HuH-7.5 (cell line): ENCODE measurements around the gene CEACAM5.
A peak's percentile ranks its signal among the peaks of the same experiment; 100 is the strongest.
"Not testable (repeated sequence)": the region's sequence is repeated elsewhere in the genome, so short reads cannot be mapped to it uniquely, and the experiment has no call there.

ENCODE experiments used
- DNase-seq: peaks from one replicate; pipeline ENCODE4 v3.0.0; 2011; ENCODE audit warnings: low spot score

CEACAM5 gene

GRCh38 chr19:41700381-41701195 lies 7.8 kb upstream of the CEACAM5 start:
- DNase-seq, result no peak

- no peak for DNase-seq
Observed at GRCh38 chr19:41701401-41702075, 6.9 kb upstream of the CEACAM5 start.

- no peak for DNase-seq
Observed at GRCh38 chr19:41702171-41702651, 6.2 kb upstream of the CEACAM5 start.

- no peak for DNase-seq
Observed at GRCh38 chr19:41703602-41704293, 4.7 kb upstream of the CEACAM5 start.

DNA sequence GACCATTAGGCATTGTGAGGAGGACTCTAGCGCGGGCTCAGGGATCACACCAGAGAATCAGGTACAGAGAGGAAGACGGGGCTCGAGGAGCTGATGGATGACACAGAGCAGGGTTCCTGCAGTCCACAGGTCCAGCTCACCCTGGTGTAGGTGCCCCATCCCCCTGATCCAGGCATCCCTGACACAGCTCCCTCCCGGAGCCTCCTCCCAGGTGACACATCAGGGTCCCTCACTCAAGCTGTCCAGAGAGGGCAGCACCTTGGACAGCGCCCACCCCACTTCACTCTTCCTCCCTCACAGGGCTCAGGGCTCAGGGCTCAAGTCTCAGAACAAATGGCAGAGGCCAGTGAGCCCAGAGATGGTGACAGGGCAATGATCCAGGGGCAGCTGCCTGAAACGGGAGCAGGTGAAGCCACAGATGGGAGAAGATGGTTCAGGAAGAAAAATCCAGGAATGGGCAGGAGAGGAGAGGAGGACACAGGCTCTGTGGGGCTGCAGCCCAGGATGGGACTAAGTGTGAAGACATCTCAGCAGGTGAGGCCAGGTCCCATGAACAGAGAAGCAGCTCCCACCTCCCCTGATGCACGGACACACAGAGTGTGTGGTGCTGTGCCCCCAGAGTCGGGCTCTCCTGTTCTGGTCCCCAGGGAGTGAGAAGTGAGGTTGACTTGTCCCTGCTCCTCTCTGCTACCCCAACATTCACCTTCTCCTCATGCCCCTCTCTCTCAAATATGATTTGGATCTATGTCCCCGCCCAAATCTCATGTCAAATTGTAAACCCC lies 2.8 kb upstream of the CEACAM5 start:
- DNase-seq, result peak; percentile 41

DNA sequence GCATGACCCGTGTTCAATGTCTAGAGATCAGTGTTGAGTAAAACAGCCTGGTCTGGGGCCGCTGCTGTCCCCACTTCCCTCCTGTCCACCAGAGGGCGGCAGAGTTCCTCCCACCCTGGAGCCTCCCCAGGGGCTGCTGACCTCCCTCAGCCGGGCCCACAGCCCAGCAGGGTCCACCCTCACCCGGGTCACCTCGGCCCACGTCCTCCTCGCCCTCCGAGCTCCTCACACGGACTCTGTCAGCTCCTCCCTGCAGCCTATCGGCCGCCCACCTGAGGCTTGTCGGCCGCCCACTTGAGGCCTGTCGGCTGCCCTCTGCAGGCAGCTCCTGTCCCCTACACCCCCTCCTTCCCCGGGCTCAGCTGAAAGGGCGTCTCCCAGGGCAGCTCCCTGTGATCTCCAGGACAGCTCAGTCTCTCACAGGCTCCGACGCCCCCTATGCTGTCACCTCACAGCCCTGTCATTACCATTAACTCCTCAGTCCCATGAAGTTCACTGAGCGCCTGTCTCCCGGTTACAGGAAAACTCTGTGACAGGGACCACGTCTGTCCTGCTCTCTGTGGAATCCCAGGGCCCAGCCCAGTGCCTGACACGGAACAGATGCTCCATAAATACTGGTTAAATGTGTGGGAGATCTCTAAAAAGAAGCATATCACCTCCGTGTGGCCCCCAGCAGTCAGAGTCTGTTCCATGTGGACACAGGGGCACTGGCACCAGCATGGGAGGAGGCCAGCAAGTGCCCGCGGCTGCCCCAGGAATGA lies 1.5 kb upstream of the CEACAM5 start:
- DNase-seq, result peak; percentile 83

DNA sequence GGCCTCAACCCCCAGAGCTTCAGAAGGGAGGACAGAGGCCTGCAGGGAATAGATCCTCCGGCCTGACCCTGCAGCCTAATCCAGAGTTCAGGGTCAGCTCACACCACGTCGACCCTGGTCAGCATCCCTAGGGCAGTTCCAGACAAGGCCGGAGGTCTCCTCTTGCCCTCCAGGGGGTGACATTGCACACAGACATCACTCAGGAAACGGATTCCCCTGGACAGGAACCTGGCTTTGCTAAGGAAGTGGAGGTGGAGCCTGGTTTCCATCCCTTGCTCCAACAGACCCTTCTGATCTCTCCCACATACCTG lies 969 bp upstream of the CEACAM5 start:
- no peak for DNase-seq

DNA sequence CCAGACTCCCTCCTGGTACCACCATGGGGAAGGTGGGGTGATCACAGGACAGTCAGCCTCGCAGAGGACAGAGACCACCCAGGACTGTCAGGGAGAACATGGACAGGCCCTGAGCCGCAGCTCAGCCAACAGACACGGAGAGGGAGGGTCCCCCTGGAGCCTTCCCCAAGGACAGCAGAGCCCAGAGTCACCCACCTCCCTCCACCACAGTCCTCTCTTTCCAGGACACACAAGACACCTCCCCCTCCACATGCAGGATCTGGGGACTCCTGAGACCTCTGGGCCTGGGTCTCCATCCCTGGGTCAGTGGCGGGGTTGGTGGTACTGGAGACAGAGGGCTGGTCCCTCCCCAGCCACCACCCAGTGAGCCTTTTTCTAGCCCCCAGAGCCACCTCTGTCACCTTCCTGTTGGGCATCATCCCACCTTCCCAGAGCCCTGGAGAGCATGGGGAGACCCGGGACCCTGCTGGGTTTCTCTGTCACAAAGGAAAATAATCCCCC lies 505 bp upstream of the CEACAM5 start:
- no peak for DNase-seq

GRCh38 chr19:41709516-41709915 lies 1.1 kb downstream of the CEACAM5 start:
- not testable (repeated sequence) for DNase-seq

DNA sequence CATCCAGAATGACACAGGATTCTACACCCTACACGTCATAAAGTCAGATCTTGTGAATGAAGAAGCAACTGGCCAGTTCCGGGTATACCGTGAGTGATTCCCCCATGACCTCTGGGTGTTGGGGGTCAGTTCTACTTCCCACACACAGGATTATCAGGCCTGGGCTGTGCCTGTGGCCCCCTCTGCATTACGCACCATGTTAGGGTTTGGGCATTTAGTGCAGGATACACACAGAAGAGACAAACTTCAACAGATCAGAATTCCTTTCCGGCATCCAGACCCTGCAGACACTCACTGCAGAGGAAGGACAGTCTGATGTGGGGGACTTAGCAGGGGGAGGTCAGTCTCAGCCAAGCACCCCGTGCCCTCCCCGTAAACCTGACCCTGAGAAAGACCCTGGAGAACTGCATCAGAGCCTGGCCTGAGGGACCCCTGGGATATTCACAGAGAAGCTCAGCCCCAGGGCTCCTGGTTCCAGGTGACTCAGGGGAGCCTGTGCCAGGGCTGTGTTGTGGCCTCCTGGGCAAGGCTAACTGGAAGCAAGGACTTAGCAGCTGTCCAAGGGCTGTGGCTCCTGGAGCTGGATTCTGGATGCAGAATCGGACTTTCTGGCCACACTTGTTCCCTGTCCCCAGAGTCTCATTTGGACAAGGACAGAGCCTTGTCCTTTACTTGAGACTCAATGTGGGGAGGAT lies 1.7 kb downstream of the CEACAM5 start:
- no peak for DNase-seq

DNA sequence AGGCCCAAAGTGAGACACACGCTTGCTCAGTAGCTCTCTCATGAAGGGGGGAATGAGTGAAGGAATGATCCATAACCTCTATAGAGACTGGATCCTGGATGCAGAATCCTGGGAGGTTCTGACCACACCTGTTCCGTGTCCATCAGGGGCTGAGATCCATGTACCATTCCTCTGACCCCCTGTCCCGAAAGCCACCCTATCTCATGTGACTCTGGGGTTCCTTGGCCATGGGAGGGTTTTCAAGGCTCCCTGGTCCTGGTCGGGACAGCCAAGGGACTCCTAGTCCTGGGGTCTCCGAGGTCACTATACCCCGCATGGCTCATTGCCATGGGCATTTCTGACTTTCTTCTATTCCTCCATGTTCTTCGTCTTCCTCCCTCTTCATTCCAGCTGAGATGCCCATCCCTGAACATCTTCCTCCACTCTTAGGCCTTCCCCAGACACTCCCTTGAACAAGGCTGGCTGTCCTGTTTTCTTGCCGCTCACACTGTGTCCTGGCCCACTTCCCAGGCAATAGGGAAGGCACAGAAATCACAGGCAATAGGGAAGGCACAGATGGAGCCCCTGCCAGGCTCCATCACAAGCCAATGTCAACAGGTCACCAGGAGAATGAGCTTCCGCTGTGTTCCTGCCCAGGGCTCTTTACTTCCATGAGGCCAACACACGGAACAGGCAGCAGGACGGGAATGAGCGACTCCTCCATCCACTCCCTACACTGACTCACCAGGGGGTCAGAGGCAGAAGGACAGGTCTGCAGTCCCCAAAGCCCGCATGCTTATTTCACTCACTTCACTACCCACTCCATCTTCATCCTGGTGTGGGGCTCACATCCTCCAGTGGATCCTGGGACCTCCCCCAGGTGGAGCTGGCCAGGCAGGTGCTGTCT lies 3.2 kb downstream of the CEACAM5 start:
- DNase-seq, result no peak

GRCh38 chr19:41714598-41714997 lies 6.2 kb downstream of the CEACAM5 start:
- no peak for DNase-seq

GRCh38 chr19:41718761-41719160 lies 10.3 kb downstream of the CEACAM5 start:
- no peak for DNase-seq

GRCh38 chr19:41720103-41720502 lies 11.7 kb downstream of the CEACAM5 start:
- DNase-seq, result no peak

- DNase-seq, result no peak
Observed at GRCh38 chr19:41726493-41726892, 18.1 kb downstream of the CEACAM5 start.

GRCh38 chr19:41734156-41734555 lies 25.7 kb downstream of the CEACAM5 start:
- no peak for DNase-seq

- DNase-seq, result no peak
Observed at GRCh38 chr19:41734585-41734984, 26.2 kb downstream of the CEACAM5 start.

GRCh38 chr19:41735071-41735600 lies 26.7 kb downstream of the CEACAM5 start:
- DNase-seq, result no peak

GRCh38 chr19:41739361-41739760 lies 30.9 kb downstream of the CEACAM5 start:
- no peak for DNase-seq
